Smooth muscle cell (in vitro differentiated cells): ENCODE results near the gene NINL. TPM values are rescaled to one million over a fixed set of nuclear protein-coding genes. Genes with fewer than 3 reads are reported as not detected.

Experiments used
- DNase-seq: peaks from one replicate; lab custom pipeline; 2025; ENCODE audit not compliant: unreplicated experiment; lab: John Stamatoyannopoulos, UW
- H2AFZ ChIP-seq: fragments of 200-600 bp; sonication (generic); 2 replicates; pipeline ENCODE4 v1.6.0; 2016; ENCODE audit warnings: antibody characterized with exemption, low read depth, mild to moderate bottlenecking
- H3F3A ChIP-seq: fragments of 200-600 bp; sonication (generic); 2 replicates; pipeline ENCODE4 v1.6.0; 2017; ENCODE audit warnings: antibody characterized with exemption, low read depth
- H3K27ac ChIP-seq: fragments of 200-600 bp; sonication (generic); 2 replicates; pipeline ENCODE4 v1.5.1; 2016; ENCODE audit warnings: low read depth, mild to moderate bottlenecking
- H3K27me3 ChIP-seq: fragments of 200-600 bp; sonication (generic); 2 replicates; pipeline ENCODE4 v1.6.1; 2016; ENCODE audit warnings: low read depth, mild to moderate bottlenecking
- H3K36me3 ChIP-seq: fragments of 200-600 bp; sonication (generic); 2 replicates; pipeline ENCODE4 v1.5.1; 2016; ENCODE audit warnings: low read depth
- H3K4me1 ChIP-seq: fragments of 200-600 bp; sonication (generic); 2 replicates; pipeline ENCODE4 v1.5.1; 2016; ENCODE audit warnings: low read depth
- H3K4me2 ChIP-seq: fragments of 200-600 bp; sonication (generic); 2 replicates; pipeline ENCODE4 v1.6.0; 2016; ENCODE audit warnings: mild to moderate bottlenecking
- H3K4me3 ChIP-seq: fragments of 200-600 bp; sonication (generic); 2 replicates; pipeline ENCODE4 v1.5.1; 2016; ENCODE audit warnings: mild to moderate bottlenecking
- H3K79me2 ChIP-seq: fragments of 200-600 bp; sonication (generic); 2 replicates; pipeline ENCODE4 v1.6.0; 2016; ENCODE audit warnings: low read depth, mild to moderate bottlenecking
- H3K9ac ChIP-seq: fragments of 200-600 bp; sonication (generic); 2 replicates; pipeline ENCODE4 v1.6.0; 2016; ENCODE audit warnings: low read depth
- H3K9me3 ChIP-seq: fragments of 200-600 bp; sonication (generic); replicated peaks from 2 replicates; pipeline ENCODE4 v1.5.1; 2016; ENCODE audit warnings: low read depth
- H4K20me1 ChIP-seq: fragments of 200-600 bp; sonication (generic); 2 replicates; pipeline ENCODE4 v1.6.0; 2016; ENCODE audit warnings: low read depth
- WGBS: methylation state at CpG from one replicate; pipeline ENCODE4 v1.1.7; 2016; ENCODE audit warnings: low lambda C conversion rate; 5-methylcytosine and 5-hydroxymethylcytosine counted together
- polyA plus RNA-seq: library from polyadenylated mRNA; unstranded; fragments of >200 nt; fragmentation: Nextera tagmentation; extraction: Ambion mirVana; gene quantifications from 2 replicates; pipeline ENCODE4 v1.2.1, GENCODE V29; 2016
- total RNA-seq: library from RNA; depleted of rRNA; stranded (reverse); fragments of >200 nt; gene quantifications from 2 replicates; pipeline ENCODE4 v1.2.3, GENCODE V29; 2014
- TF ChIP-seq, protein P1 (sequence below): fragments of 200-600 bp; sonication (generic); IDR thresholded peaks from 2 replicates; pipeline ENCODE4 v1.5.1; 2017; ENCODE audit warnings: borderline replicate concordance, mild to moderate bottlenecking, antibody characterized with exemption; ENCODE audit not compliant: insufficient read depth, poor library complexity, severe bottlenecking

The NINL gene
- total and polyA plus RNA-seq, 2 experiments from 2014 or later = 10.7 to 12.2 TPM

DNA sequence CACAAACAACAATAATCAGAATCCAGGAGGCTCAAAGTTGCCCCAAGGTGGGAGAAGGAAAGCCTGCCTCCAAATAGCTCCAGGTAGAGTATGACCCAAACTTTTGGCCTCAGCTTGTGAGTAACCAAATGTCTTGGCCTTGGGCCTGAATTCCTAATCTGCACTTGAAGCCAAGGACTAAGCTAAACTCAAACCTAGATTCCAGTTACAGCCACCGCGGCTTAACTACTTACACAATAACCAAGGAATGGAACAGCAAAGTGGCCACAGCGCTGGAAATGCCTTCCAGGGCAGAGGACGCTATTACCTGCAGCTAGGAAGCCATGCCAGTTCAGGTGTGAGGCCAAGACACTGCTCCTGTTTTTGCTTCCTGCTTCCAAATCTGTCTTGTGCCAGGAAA lies 4.6 kb downstream of the NINL start:
- Histone ChIP-seq H3F3A (no peaks in the 10 kb centered on the region), H3K4me2 (no peak overlapping the region), H3K27ac (no peak overlapping the region), H3K9me3 (no peaks in the 10 kb centered on the region), H3K79me2 (peaks cover 86% of the 10 kb centered on the region), H2AFZ (no peak overlapping the region), H3K36me3 (no peaks in the 10 kb centered on the region), H3K9ac (no peak overlapping the region), H3K4me1 (peaks cover 3% of the 10 kb centered on the region), H4K20me1 (peaks cover 80% of the 10 kb centered on the region), H3K27me3 (no peaks in the 10 kb centered on the region), H3K4me3 (no peak overlapping the region)
- DNase-seq = no peak
- TF ChIP-seq, protein P1, sequence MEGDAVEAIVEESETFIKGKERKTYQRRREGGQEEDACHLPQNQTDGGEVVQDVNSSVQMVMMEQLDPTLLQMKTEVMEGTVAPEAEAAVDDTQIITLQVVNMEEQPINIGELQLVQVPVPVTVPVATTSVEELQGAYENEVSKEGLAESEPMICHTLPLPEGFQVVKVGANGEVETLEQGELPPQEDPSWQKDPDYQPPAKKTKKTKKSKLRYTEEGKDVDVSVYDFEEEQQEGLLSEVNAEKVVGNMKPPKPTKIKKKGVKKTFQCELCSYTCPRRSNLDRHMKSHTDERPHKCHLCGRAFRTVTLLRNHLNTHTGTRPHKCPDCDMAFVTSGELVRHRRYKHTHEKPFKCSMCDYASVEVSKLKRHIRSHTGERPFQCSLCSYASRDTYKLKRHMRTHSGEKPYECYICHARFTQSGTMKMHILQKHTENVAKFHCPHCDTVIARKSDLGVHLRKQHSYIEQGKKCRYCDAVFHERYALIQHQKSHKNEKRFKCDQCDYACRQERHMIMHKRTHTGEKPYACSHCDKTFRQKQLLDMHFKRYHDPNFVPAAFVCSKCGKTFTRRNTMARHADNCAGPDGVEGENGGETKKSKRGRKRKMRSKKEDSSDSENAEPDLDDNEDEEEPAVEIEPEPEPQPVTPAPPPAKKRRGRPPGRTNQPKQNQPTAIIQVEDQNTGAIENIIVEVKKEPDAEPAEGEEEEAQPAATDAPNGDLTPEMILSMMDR = no peak
- 78% methylated on average over 4 of the region's 4 CpGs for WGBS

DNA sequence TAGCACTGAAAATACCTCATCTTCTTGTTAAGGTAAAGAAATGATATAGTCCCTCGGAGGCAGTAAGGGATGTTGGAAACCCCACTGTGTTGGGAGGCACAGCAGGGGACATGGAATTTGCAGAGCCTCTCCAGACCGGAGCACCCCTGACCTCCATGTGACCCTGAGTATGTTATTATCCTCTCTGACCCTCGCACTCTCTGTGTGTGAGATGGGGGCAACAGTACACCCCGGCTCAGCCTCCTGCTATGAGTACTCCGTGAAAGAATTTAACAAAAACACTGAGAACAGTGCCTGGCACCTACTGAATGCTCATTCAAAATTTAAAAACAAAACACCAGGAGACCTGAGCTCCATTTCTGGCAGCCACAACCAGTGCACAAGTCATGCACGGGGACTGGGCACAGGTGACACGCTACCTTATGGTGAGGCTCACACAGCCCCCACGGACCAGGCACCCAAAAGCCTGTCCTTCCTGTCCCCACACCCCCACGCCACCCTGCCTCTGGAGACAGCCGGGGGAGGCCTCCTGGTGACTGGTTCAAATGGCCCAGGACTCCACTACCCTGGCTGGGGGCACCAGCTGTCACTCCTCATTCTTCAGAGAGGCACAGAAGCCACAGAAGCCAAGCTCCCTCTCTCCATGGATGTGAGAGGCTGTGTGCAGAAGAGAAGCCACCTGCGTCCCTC lies 6.1 kb downstream of the NINL start:
- H3F3A ChIP-seq = no peaks in the 10 kb centered on the region
- H3K79me2 ChIP-seq = peaks cover 99% of the 10 kb centered on the region
- no peak overlapping the region for H3K27ac ChIP-seq
- peaks cover 2% of the 10 kb centered on the region for H3K4me1 ChIP-seq
- H3K4me2 ChIP-seq = no peak overlapping the region
- WGBS = 91% methylated on average over 11 of the region's 11 CpGs
- H2AFZ ChIP-seq = no peak overlapping the region
- no peaks in the 10 kb centered on the region for H3K27me3 ChIP-seq
- H3K36me3 ChIP-seq = no peaks in the 10 kb centered on the region
- TF ChIP-seq, protein P1 = no peak
- no peak overlapping the region for H3K4me3 ChIP-seq
- H4K20me1 ChIP-seq = peaks cover 93% of the 10 kb centered on the region
- no peak overlapping the region for H3K9ac ChIP-seq
- no peaks in the 10 kb centered on the region for H3K9me3 ChIP-seq
- no peak for DNase-seq

DNA sequence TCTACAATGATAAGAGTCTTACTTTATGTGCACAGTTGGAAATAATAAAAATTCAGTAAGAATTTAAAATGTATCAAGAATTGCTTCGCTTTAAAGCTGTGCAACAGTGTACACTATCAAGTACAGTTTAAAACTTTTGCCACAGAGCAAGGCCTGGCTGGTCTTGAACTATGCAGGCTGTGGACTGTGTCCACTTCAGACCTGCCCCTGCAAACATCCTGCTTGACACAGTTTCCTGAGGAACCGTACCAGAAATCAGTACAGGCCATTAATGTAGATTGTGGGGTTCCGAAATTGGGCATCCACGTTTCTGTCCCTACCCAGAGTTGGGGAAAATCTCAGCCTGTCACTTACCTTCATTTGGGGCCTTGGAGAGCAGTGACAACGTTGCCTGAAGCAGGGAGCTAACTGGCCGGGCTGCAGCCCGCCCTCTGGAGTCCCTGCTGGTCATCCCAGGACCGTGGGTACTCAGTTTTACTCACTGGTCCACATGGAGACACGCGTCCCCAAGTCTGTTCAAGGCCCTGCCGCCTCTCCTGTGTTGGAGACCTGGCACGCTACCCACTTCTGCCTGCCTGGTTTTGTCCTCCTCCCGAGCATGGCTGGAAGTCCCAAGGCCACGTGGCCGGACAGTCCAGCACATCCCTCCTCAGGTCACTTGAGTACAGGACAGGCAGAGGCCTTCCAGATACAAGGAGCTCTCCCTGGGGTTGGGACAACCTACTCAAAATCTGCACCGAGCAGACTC lies 8.4 kb downstream of the NINL start:
- Histone ChIP-seq H3K27ac (no peak overlapping the region), H3K4me1 (no peaks in the 10 kb centered on the region), H3K79me2 (peaks cover 97% of the 10 kb centered on the region), H3K4me3 (no peak overlapping the region), H3K36me3 (no peaks in the 10 kb centered on the region), H3K4me2 (no peak overlapping the region), H3F3A (no peaks in the 10 kb centered on the region), H3K9ac (no peak overlapping the region), H2AFZ (no peak overlapping the region), H3K27me3 (no peaks in the 10 kb centered on the region), H4K20me1 (peaks cover 96% of the 10 kb centered on the region), H3K9me3 (no peaks in the 10 kb centered on the region)
- no peak for DNase-seq
- WGBS = 96% methylated on average over 16 of the region's 16 CpGs
- TF ChIP-seq, protein P1 = no peak
